ENCODE results near the gene MTCH1. TPM values are rescaled to one million over a fixed set of nuclear protein-coding genes. Genes with fewer than 3 reads are reported as not detected.

MTCH1 gene
- total and polyA plus RNA-seq, 9 donors: 104 to 140 (median 119) TPM

DNA sequence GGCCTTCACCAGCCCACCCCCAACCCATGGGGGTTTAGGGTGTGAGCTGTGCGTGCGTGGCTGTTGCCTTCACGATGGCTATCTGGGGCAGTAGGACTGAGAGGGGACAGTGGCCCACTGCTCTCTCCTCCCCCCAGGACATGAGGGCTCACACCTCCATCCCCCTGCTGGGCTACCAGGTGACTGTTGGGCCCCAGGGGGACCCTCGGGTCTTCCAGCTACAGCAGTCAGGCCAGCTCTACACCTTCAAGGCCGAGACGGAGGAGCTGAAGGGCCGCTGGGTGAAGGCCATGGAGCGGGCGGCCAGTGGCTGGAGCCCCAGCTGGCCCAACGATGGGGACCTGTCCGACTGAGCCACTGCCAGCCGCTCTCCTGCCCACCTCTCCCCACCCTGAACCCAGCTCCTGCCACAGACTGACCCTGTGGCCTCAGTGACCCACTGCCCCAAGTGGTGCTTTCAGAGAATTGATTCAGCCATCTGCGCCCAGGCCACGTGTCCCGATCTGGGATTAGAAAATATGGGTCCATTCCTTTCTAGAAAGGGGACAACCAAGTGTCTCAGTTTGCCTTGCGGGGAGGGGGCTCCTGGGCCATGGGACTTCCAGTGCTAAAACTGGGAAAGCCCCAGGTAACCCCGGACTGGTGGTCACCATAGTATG, 41.9 kb upstream of the MTCH1 start:
- no peak for DNase-seq
- H3K27ac ChIP-seq (ENCODE audit: low read length): no peak overlapping the region
- H3K9me3 ChIP-seq (replicated peaks; ENCODE audit: control insufficient read depth, low read depth, low read length): peaks cover 5% of the 10 kb centered on the region
- H3K4me3 ChIP-seq (ENCODE audit: low read length): no peak overlapping the region
- H3K36me3 ChIP-seq (ENCODE audit: control insufficient read depth, insufficient read depth, low read length): no peaks in the 10 kb centered on the region
- no peaks in the 10 kb centered on the region for H3K27me3 ChIP-seq (ENCODE audit: control insufficient read depth, insufficient read depth, low read length)
- 89% methylated on average over 12 of the region's 17 CpGs for WGBS (ENCODE audit: insufficient coverage)
- no peaks in the 10 kb centered on the region for H3K4me1 ChIP-seq (ENCODE audit: control insufficient read depth, insufficient read depth, low read length)

DNA sequence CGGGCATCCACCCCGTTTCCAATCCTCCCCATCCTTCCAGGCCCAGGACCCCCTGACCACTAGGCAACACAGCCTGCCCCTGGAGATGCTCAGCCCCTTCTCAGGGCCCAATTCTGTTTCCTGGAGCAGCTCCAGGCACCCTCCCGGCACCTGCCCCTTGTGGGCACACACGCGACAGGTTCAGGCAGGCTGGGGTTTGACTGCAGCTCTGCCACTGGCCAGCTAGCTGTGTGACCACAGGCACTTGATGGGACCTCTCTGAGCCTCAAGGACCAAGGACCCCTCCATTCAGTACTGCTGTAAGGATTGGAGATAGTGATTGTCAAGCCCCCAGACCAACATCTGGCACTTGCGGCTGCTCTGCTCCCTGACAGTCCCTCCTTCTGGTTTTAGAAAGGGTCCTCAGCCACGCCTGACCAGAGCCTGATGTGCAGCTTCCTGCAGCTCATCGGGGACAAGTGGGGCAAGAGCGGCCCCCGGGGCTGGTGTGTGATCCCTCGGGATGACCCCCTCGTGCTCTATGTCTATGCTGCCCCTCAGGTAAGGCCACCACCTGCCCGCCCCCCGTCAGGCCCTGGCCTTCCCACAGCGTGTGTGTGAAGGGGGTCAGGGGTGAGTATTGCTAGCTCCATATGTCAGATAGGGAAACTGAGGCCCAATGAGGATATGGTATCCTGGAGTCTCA, 41.2 kb upstream of the MTCH1 start:
- Histone ChIP-seq H3K4me3 (ENCODE audit: low read length) (no peak overlapping the region), H3K9me3 (replicated peaks; ENCODE audit: control insufficient read depth, low read depth, low read length) (peaks cover 5% of the 10 kb centered on the region), H3K36me3 (ENCODE audit: control insufficient read depth, insufficient read depth, low read length) (no peaks in the 10 kb centered on the region), H3K27me3 (ENCODE audit: control insufficient read depth, insufficient read depth, low read length) (no peaks in the 10 kb centered on the region), H3K4me1 (ENCODE audit: control insufficient read depth, insufficient read depth, low read length) (no peaks in the 10 kb centered on the region), H3K27ac (ENCODE audit: low read length) (no peak overlapping the region)
- no peak for DNase-seq
- 83% methylated on average over 13 of the region's 15 CpGs for WGBS (ENCODE audit: insufficient coverage)

DNA sequence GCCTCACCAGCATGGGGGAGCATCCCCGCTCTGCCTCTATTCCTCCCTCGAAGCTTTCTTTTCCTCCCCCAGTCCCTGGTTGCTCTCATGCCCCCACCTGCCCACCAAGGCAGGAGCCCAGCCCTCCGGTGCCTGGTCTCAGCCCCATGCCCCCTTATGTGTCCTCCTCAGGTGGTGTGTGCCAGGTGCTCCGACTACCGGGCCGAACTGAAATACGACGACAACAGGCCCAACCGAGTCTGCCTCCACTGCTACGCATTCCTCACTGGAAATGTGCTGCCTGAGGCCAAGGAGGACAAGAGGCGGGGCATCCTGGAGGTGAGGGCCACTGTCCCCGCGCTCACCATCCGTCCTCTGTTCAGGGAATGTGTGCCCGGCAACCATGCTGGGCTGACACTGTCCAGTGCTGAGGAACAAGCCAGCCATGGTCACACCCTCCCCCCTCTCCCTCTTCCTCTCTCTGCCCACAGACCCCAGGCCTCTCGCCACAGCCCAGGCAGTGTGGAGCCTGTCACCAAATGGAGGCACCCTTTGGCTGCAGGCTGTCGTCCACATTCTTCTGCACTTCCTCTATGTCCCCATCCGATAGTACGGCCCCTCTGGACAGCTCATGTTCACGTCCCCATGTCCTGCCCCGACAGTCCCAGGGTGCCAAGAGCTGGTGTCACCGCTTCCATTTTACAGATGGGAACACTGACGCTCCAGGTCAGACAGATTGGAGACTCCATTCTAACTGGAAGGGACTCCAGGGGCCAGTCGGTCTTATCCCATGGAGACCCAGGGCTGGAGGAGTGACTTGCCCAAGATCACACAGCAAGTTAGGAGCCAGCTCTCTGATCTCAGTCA, 39.8 kb upstream of the MTCH1 start:
- WGBS (ENCODE audit: insufficient coverage): 78% methylated on average over 24 of the region's 24 CpGs
- peaks cover 4% of the 10 kb centered on the region for H3K9me3 ChIP-seq (replicated peaks; ENCODE audit: control insufficient read depth, low read depth, low read length)
- no peaks in the 10 kb centered on the region for H3K36me3 ChIP-seq (ENCODE audit: control insufficient read depth, insufficient read depth, low read length)
- no peaks in the 10 kb centered on the region for H3K27me3 ChIP-seq (ENCODE audit: control insufficient read depth, insufficient read depth, low read length)
- DNase-seq: no peak
- H3K4me3 ChIP-seq (ENCODE audit: low read length): no peak overlapping the region
- no peak overlapping the region for H3K27ac ChIP-seq (ENCODE audit: low read length)
- no peaks in the 10 kb centered on the region for H3K4me1 ChIP-seq (ENCODE audit: control insufficient read depth, insufficient read depth, low read length)

DNA sequence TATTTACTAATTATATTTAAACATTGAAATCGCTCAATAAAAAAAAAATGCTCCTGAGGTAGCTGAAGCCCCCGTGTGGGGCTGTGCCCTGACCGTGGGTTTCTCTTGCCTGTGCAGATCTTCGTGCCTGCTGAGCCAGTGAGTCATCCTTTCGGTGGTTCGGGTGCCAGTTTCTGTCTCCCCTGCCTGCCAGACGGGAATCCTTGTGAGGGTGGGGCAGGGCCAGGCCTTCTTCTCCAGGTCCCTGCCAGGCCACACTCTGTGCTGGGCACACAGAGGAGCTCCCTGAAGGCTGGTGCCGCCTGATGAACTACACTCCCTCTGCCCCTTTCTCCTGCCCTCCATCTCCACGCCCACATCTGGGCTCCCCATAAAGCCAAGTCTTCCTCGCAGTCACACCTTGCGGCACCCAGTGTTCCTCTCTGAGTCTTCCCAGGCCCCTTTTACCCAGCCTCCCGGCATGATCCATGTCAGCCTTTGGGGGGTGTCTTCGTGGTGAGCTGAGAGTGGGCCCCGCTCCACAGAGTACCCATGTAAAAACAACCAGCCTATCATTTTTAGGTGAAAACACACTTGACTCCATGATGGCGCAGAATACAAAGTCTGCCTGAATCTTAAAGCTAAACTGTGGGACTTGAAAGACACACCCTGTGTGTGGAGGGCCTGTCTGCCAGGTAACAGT, 38.8 kb upstream of the MTCH1 start:
- no peaks in the 10 kb centered on the region for H3K27me3 ChIP-seq (ENCODE audit: control insufficient read depth, insufficient read depth, low read length)
- no peak for DNase-seq
- no peak overlapping the region for H3K4me3 ChIP-seq (ENCODE audit: low read length)
- H3K27ac ChIP-seq (ENCODE audit: low read length): no peak overlapping the region
- H3K4me1 ChIP-seq (ENCODE audit: control insufficient read depth, insufficient read depth, low read length): no peaks in the 10 kb centered on the region
- WGBS (ENCODE audit: insufficient coverage): 83% methylated on average over 10 of the region's 15 CpGs
- no peaks in the 10 kb centered on the region for H3K36me3 ChIP-seq (ENCODE audit: control insufficient read depth, insufficient read depth, low read length)
- no peaks in the 10 kb centered on the region for H3K9me3 ChIP-seq (replicated peaks; ENCODE audit: control insufficient read depth, low read depth, low read length)

DNA sequence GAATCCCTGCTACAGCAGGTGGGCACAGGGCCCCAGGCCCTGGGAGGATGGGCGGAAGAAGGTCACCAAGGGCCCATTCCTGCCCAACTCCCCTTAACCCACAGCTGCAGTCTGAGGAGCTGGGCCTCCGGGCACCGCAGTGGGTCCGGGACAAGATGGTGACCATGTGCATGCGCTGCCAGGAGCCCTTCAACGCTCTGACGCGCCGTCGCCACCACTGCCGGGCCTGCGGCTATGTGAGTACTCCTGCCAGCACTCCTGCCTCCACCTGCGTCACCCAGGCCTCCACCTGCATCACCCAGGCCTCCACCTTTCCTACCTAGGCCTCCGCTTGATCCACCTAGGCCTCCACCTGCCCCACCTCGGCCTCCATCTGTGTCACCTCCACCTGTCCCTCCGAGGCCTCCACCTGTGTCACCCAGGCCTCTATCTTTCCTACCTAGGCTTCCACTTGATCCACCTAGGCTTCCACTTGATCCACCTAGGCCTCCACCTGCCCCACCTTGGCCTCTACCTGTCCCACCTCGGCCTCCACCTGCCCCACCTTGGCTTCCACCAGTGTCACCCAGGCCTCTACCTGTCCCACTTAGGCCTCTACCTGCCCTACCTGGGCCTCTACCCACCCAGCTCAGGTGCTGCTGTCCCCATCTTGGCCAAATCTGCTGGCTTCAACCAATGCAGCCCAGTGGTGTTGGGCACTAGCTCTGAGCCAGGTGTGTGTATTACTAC, 36.3 kb upstream of the MTCH1 start:
- WGBS (ENCODE audit: insufficient coverage): 91% methylated on average over 17 of the region's 17 CpGs
- no peak for DNase-seq
- no peak overlapping the region for H3K27ac ChIP-seq (ENCODE audit: low read length)
- H3K9me3 ChIP-seq (replicated peaks; ENCODE audit: control insufficient read depth, low read depth, low read length): no peaks in the 10 kb centered on the region
- no peaks in the 10 kb centered on the region for H3K36me3 ChIP-seq (ENCODE audit: control insufficient read depth, insufficient read depth, low read length)
- H3K27me3 ChIP-seq (ENCODE audit: control insufficient read depth, insufficient read depth, low read length): no peaks in the 10 kb centered on the region
- peaks cover 13% of the 10 kb centered on the region for H3K4me1 ChIP-seq (ENCODE audit: control insufficient read depth, insufficient read depth, low read length)
- no peak overlapping the region for H3K4me3 ChIP-seq (ENCODE audit: low read length)

DNA sequence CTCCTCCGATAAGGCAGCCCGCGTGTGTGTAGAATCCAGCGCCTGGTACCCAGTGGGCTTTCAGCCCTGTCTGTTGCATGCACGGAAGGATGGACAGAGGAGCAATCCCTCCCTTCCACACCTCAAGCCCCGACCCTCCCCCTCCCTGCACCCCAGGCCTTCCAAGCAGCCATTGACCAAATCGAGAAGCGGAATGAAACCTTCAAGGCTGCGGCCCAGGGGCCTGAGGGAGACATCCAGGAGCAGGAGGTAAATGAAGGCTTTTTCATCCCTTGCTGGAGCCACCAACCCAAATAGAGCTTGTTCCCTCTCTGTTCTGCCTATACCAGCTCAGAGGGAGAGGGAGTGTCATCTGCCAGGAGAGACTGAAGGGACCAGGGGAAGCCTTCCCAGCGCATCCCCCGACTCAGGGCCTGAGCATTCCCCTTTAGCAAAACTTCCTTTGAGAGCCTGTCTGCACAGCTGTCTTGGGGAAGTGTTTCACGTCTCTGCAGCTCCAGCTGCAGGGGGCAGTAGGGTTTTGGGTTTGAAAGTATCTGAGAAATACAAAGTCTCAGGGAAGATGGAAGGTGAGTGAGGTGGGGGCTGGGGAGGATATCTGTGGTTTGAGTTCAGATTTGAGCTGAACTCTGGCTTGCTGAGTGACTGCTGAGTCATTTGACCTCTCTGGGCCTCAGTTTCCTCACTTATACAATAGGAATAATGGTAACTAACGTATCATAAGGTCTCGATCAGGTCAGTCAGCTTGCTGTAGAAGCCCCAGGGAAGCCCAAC, 35.5 kb upstream of the MTCH1 start:
- WGBS (ENCODE audit: insufficient coverage): 47% methylated on average over 5 of the region's 14 CpGs
- Histone ChIP-seq H3K36me3 (ENCODE audit: control insufficient read depth, insufficient read depth, low read length) (no peaks in the 10 kb centered on the region), H3K4me1 (ENCODE audit: control insufficient read depth, insufficient read depth, low read length) (peaks cover 14% of the 10 kb centered on the region), H3K27me3 (ENCODE audit: control insufficient read depth, insufficient read depth, low read length) (no peaks in the 10 kb centered on the region), H3K4me3 (ENCODE audit: low read length) (no peak overlapping the region), H3K9me3 (replicated peaks; ENCODE audit: control insufficient read depth, low read depth, low read length) (no peaks in the 10 kb centered on the region), H3K27ac (ENCODE audit: low read length) (no peak overlapping the region)
- peak; percentile 58 for DNase-seq

DNA sequence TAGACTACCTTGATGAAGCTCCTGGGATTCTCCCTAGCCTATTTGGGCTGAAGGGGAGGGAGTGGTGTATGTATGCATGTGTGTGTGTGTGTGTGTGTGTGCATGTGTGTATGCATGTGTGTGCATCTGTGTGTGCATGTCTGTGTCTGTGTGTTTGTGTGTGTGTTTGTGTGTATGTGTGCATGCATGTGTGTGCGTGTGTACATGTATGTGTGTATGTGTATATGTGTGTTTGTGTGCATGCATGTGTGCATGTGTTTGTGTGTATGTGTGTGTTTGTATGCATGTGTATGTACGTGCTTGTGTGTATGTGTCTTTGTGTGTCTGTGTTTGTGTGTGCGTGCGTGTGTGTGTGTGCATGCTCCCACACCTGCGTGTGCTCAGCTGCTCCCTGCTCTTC, 34.8 kb upstream of the MTCH1 start:
- Histone ChIP-seq H3K36me3 (ENCODE audit: control insufficient read depth, insufficient read depth, low read length) (no peaks in the 10 kb centered on the region), H3K4me3 (ENCODE audit: low read length) (no peak overlapping the region), H3K27me3 (ENCODE audit: control insufficient read depth, insufficient read depth, low read length) (no peaks in the 10 kb centered on the region), H3K9me3 (replicated peaks; ENCODE audit: control insufficient read depth, low read depth, low read length) (no peaks in the 10 kb centered on the region), H3K27ac (ENCODE audit: low read length) (no peak overlapping the region), H3K4me1 (ENCODE audit: control insufficient read depth, insufficient read depth, low read length) (peaks cover 14% of the 10 kb centered on the region)
- 81% methylated on average over 3 of the region's 5 CpGs for WGBS (ENCODE audit: insufficient coverage)
- DNase-seq: no peak

DNA sequence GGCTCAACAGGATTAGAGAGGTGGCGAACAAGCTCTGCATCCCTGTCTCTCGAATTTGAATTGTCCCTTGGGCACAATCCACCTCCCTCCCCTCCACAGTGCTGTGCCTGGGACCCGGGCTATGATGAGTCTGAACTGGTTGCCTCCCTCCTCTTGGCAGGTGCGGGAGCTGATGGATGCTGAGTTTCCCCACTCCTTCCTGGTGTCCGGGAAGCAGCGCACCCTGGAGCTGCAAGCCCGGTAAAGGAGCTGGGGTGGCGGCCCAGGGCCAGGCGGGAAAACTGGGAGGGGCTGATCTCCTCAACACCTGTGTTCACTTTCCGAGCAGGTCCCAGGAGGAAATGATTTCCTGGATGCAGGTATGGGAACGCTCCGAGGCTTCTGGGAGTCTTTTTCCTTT, 34.4 kb upstream of the MTCH1 start:
- H3K4me1 ChIP-seq (ENCODE audit: control insufficient read depth, insufficient read depth, low read length): peaks cover 14% of the 10 kb centered on the region
- no peak overlapping the region for H3K27ac ChIP-seq (ENCODE audit: low read length)
- no peak for DNase-seq
- H3K9me3 ChIP-seq (replicated peaks; ENCODE audit: control insufficient read depth, low read depth, low read length): no peaks in the 10 kb centered on the region
- H3K27me3 ChIP-seq (ENCODE audit: control insufficient read depth, insufficient read depth, low read length): no peaks in the 10 kb centered on the region
- no peak overlapping the region for H3K4me3 ChIP-seq (ENCODE audit: low read length)
- 30% methylated on average over 6 of the region's 12 CpGs for WGBS (ENCODE audit: insufficient coverage)
- H3K36me3 ChIP-seq (ENCODE audit: control insufficient read depth, insufficient read depth, low read length): no peaks in the 10 kb centered on the region

DNA sequence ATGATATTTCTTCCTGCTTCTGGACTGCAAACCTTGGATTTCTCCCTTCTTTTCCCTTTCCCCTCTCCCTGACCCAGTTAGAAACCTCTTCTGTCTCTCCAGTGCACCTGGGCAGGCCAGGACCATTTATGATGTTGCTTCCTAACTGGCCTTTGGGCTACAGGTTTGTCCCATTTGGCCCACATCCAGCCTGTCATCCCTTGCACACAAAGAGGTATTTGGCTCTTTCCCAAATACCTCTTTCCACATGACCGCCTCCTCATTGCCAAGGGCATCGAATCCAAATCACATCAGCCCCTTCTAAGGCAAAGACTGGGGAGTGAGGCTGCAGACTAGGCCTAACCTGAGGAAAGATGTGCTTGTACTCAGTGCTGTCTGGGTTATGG, 33.1 kb upstream of the MTCH1 start:
- Histone ChIP-seq H3K4me1 (ENCODE audit: control insufficient read depth, insufficient read depth, low read length) (peaks cover 14% of the 10 kb centered on the region), H3K9me3 (replicated peaks; ENCODE audit: control insufficient read depth, low read depth, low read length) (no peaks in the 10 kb centered on the region), H3K36me3 (ENCODE audit: control insufficient read depth, insufficient read depth, low read length) (no peaks in the 10 kb centered on the region), H3K27me3 (ENCODE audit: control insufficient read depth, insufficient read depth, low read length) (no peaks in the 10 kb centered on the region), H3K4me3 (ENCODE audit: low read length) (no peak overlapping the region), H3K27ac (ENCODE audit: low read length) (no peak overlapping the region)
- DNase-seq: peak; percentile 31
- no CpG with 5 or more reads among the region's 2 CpGs for WGBS (ENCODE audit: insufficient coverage)

All from muscle of leg (tissue), 11 donors.